Heart right ventricle (tissue), 16 donors: ENCODE measurements around the gene BNIP1. TPM values are rescaled to one million over a fixed set of nuclear protein-coding genes. Genes with fewer than 3 reads are reported as not detected.

Source experiments
- ATAC-seq, 8 donors: fragments of 200-7000 bp; cut with Tn5 transposase; one replicate each; pipeline ENCODE4 v1.9.1; 2020; ENCODE audit warnings: mild to moderate bottlenecking in 8 of 8, moderate library complexity in 8 of 8, moderate number of reproducible peaks in 1 of 8
- DNase-seq, 2 donors: peaks; one replicate each; pipeline ENCODE4 v3.0.0-alpha.2; 2020
- H3K27ac ChIP-seq, 10 donors: fragments of 200-600 bp; sonication (generic) in 2 of 10; one replicate each; pipeline versions ENCODE4 v1.5.0 to v1.8.0; 2020 to 2022; ENCODE audit warnings: mild to moderate bottlenecking in 3 of 10
- H3K27me3 ChIP-seq, 7 donors: fragments of 200-600 bp; one replicate each; pipeline ENCODE4 v1.8.0; 2021 to 2022; ENCODE audit warnings: mild to moderate bottlenecking in 2 of 7
- H3K36me3 ChIP-seq, 9 donors: fragments of 200-600 bp; sonication (generic) in 1 of 9; one replicate each; pipeline versions ENCODE4 v1.5.0 to v1.8.0; 2020 to 2022; ENCODE audit warnings: mild to moderate bottlenecking in 2 of 9
- H3K4me1 ChIP-seq, 9 donors: fragments of 200-600 bp; sonication (generic) in 1 of 9; one replicate each; pipeline versions ENCODE4 v1.5.0 to v1.8.0; 2020 to 2022; ENCODE audit warnings: mild to moderate bottlenecking in 4 of 9
- H3K4me3 ChIP-seq, 10 donors: fragments of 200-600 bp; sonication (generic) in 2 of 10; one replicate each; pipeline versions ENCODE4 v1.5.0 to v1.8.0; 2020 to 2022; ENCODE audit warnings: mild to moderate bottlenecking in 7 of 10, moderate library complexity in 2 of 10
- H3K9me3 ChIP-seq, 11 donors: fragments of 200-600 bp in 10 of 11; sonication (generic) in 2 of 11; one replicate each; pipeline versions ENCODE4 v1.5.0 to v1.8.0; 2013 to 2022; ENCODE audit warnings: mild to moderate bottlenecking in 2 of 11, control low read depth in 1 of 11, moderate library complexity in 1 of 11
- CTCF ChIP-seq, 9 donors: fragments of 200-600 bp; sonication (generic) in 2 of 9; IDR thresholded peaks; one replicate each; pipeline versions ENCODE4 v1.5.0 to v1.8.0; 2021 to 2022; ENCODE audit warnings: antibody characterized with exemption in 9 of 9, mild to moderate bottlenecking in 5 of 9, moderate library complexity in 1 of 9
- WGBS, 2 donors: extraction: QIAGEN DNeasy Blood & Tissue Kit; methylation state at CpG; one replicate each; pipeline ENCODE4 v1.1.7; 2013; ENCODE audit warnings: inconsistent platforms in 1 of 2; 5-methylcytosine and 5-hydroxymethylcytosine counted together
- intact Hi-C, 10 donors: fragments of 100-400 bp; cut with DNase I; formaldehyde crosslinking; loops; one replicate each; pipeline versions ENCODE4 v1.11.1 to v1.14.2; 2022
- polyA plus RNA-seq, 2 donors: library from polyadenylated mRNA; stranded (reverse); fragments of 200-250 nt; gene quantifications; one replicate each; pipeline ENCODE4 v1.2.3, GENCODE V29; 2013
- total RNA-seq, 10 donors: library from RNA; stranded (reverse); fragmentation: NEBNext Ultra II Directional in 3 of 10; extraction: Animal tissue kit (Norgen Biotek cat#: 25700) in 3 of 10; gene quantifications; one replicate each; pipeline versions ENCODE4 v1.2.1 to v1.2.4, GENCODE V29; 2021 to 2023
- donor health status: Arrhythmogenic right ventricular cardiomyopathy.
- donor health status: ischemic (EF 13 %, LVEDD 7.1; RV severe dilation, severe dysfunction).
- donor health status: healthy with polysubstance abuse.
- donor health status: DM: no; HTN: yes; CAD: no.
- donor health status: DM: no; HTN: no; CAD: no.
- donor health status: ischemic (EF 25% LVEDD 6.9; RV normal size, moderate dysfunction).
- donor health status: ischemic (EF 25% LVEDD 5.7; RV mildly dilated, moderate dysfunction).
- donor health status: healthy.
- donor health status: DM: yes; HTN: yes; CAD: no.
- donor health status: Ischemic cardiomyopathy.
- donor health status: ischemic (EF 35%, LVEDD 5.7; RV mildly dilated, moderate dysfunction).
- donor health status: nonischemic (EF 11% LVEDD 7.7; RV severe dilation, severe dysfunction).
- donor health status: DM: yes; HTN: yes; CAD: no.
- donor health status: PGD.
- donor health status: ischemic (EF 29% LVEDD 5.4; RV normal size, mild dysfunction).
- donor health status: nonischemic (EF 23%, LVEDD 6.1; RV moderate dilation, normal function).

The BNIP1 gene
- total and polyA plus RNA-seq, 12 donors, result 8.5 to 15.9 (median 10.4) TPM

- Histone ChIP-seq H3K4me3 (no peak overlapping the region), H3K9me3 (no peaks in the 10 kb centered on the region), H3K27ac (no peak overlapping the region), H3K36me3 (peaks cover 0 to 88% (median 41%) of the 10 kb centered on the region in 9 donors), H3K4me1 (peaks cover 0 to 36% (median 14%) of the 10 kb centered on the region in 9 donors), H3K27me3 (no peaks in the 10 kb centered on the region)
- TF ChIP-seq CTCF (IDR thresholded peaks at IDR 0.05), result no peak
- intact Hi-C loops, result loop anchor here in 3 of 10 donors (5.0 to 10.0 kb wide), 3 partner anchors 74 to 124 kb away; partner anchors contain the start of gene NKX2-5 (in 1 of the 3)
- ATAC-seq, result no peak
- DNase-seq, result no peak
- 88 to 94% methylated on average over 5 of the region's 5 CpGs for WGBS, 2 donors
Observed at GRCh38 chr5:173161148-173161547, 16.8 kb downstream of the BNIP1 start.

- intact Hi-C loops, result loop anchor here in 4 of 10 donors (2.0 to 10.0 kb wide), 4 partner anchors 72 to 122 kb away; partner anchors contain the start of gene NKX2-5 (in 1 of the 4)
- 44 to 52% methylated on average over 7 of the region's 7 CpGs for WGBS, 2 donors
- peak in 4 of 9 donors; percentile 6 to 29 (median 20) for TF ChIP-seq CTCF (IDR thresholded peaks at IDR 0.05)
- Histone ChIP-seq H3K36me3 (peaks cover 0 to 67% (median 34%) of the 10 kb centered on the region in 9 donors), H3K27me3 (no peaks in the 10 kb centered on the region), H3K27ac (peak overlapping the region in 8 of 10 donors; percentile 20 to 84 (median 64)), H3K4me3 (no peak overlapping the region), H3K4me1 (peaks cover 0 to 46% (median 15%) of the 10 kb centered on the region in 9 donors), H3K9me3 (no peaks in the 10 kb centered on the region)
- peak; percentile 8 to 34 for DNase-seq
- ATAC-seq, result peak in 6 of 8 donors; percentile 28 to 69 (median 57)
Observed at GRCh38 chr5:173163219-173163618, 18.9 kb downstream of the BNIP1 start.

- Histone ChIP-seq H3K4me1 (peaks cover 0 to 56% (median 21%) of the 10 kb centered on the region in 9 donors), H3K9me3 (no peaks in the 10 kb centered on the region), H3K27ac (peak overlapping the region; percentile 26 to 84 (median 72)), H3K4me3 (no peak overlapping the region), H3K27me3 (no peaks in the 10 kb centered on the region), H3K36me3 (peaks cover 0 to 46% (median 19%) of the 10 kb centered on the region in 9 donors)
- peak; percentile 23 to 31 for DNase-seq
- peak; percentile 76 to 92 (median 84) for ATAC-seq
- TF ChIP-seq CTCF (IDR thresholded peaks at IDR 0.05), result peak in 2 of 9 donors; percentile 21 to 41
- 43 to 58% methylated on average over 2 of the region's 2 CpGs for WGBS, 2 donors
- intact Hi-C loops, result loop anchor here in 9 of 10 donors (2.0 to 10.0 kb wide), 8 partner anchors 37 to 119 kb away; partner anchors contain the start of gene NKX2-5 (in 1 of the 9)
Observed at GRCh38 chr5:173165177-173166016, 21.1 kb downstream of the BNIP1 start.

- H3K36me3 ChIP-seq, result no peaks in the 10 kb centered on the region
- H3K4me1 ChIP-seq, result peaks cover 0 to 13% (median 0%) of the 10 kb centered on the region in 9 donors
- H3K27ac ChIP-seq, result no peak overlapping the region
- no peaks in the 10 kb centered on the region for H3K27me3 ChIP-seq
- no peak overlapping the region for H3K4me3 ChIP-seq
- 81 to 88% methylated on average over 8 of the region's 8 CpGs for WGBS, 2 donors
- intact Hi-C loops, result no loop called here
- DNase-seq (no peak), ATAC-seq (no peak)
- H3K9me3 ChIP-seq, result no peaks in the 10 kb centered on the region
- TF ChIP-seq CTCF (IDR thresholded peaks at IDR 0.05), result no peak
Observed at GRCh38 chr5:173172166-173172565, 27.8 kb downstream of the BNIP1 start.
